GM19372 (cell line): ENCODE results near the gene GPR161.

Experiments used
- ATAC-seq: cut with Tn5 transposase; IDR thresholded peaks from one replicate; pipeline ENCODE4 v1.9.1; 2021; ENCODE audit warnings: mild to moderate bottlenecking, low read depth, moderate library complexity; ENCODE audit not compliant: unreplicated experiment

Gene GPR161

GRCh38 chr1:168050307-168050706 lies 86.4 kb downstream of the GPR161 start:
- ATAC-seq, result no peak

DNA sequence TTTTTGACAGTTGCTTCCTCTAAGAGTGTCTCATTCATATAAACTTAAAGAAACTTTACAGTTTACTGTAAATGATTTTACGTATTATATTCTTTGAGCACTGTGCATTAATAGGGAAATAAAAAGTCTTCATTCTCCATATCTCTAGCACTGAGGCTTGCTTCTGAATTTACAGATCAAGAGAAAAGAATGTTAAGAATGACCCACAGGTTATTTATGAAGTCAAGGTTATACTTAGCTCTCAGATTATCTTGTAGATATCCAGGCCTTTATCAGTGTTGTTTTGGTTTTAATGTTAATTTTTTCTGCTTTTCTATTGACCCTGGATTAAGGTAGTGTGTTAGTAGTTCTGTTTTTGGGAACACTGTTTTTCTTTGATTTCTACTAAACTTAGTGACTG lies 91.4 kb downstream of the GPR161 start:
- ATAC-seq, result no peak

GRCh38 chr1:168042362-168042761 lies 94.4 kb downstream of the GPR161 start:
- no peak for ATAC-seq

DNA sequence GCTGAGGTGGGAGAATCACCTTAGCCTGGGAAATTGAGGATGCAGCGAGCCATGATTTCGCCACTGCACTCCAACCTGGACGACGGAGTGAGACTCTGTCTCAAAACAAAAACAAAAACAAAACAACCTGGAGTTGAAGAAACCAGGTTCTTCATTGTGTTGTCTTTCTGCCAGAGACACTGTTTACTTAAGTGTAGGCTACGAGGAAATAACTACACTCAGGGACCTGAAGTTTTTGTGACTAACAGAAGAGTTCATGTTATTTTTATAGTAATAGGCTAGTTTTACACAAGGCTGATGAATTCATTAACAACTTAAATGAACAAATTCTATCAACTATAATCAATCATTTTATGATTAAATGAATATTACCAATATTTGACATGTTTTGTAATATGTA lies 101.4 kb downstream of the GPR161 start:
- ATAC-seq, result no peak

DNA sequence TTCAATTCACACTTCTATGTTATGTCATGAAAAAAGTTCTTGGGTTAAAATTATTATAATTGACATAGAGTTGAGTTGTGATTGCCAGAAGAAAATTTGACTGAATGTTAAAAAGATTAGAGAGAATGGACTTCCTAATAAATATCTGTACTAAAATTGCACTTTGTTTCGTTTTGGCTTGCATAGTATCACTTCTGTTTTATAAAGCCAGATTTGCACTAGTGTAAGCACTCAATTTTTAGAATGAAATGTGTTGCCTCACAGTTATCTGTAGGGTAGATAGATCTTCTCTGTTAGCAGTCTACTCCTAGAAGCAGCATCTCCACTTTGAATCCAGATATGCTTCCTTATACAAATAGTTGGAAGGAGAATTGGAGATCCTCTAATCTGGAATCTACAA lies 104.7 kb downstream of the GPR161 start:
- ATAC-seq, result peak; percentile 51

DNA sequence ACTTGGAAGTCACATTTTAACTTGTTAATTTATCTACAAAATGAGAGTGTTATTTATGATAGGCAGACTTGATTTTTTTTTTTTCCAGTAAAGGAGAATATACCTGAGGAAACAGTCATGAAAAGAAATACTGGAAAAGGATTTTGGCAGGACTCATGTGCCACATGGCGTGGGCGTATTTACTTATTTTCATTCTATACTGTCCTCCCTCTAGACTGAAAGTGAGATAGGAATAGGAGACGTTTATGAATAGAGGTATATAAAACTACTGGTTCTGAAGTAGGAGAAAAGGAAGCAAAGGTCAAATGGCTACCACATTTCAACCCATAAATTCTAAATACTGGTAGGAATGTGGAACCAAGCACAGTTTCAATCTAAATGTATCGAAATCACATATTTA lies 105.1 kb downstream of the GPR161 start:
- ATAC-seq, result peak; percentile 24

GRCh38 chr1:168031198-168031597 lies 105.5 kb downstream of the GPR161 start:
- ATAC-seq, result no peak
